A549 (cell line): ENCODE data around the gene TIRAP.

ENCODE experiments used
- JUNB ChIP-seq: fragments of >200 bp; sonication (Bioruptor Twin); formaldehyde crosslinking; IDR thresholded peaks from 2 replicates; pipeline ENCODE4 v1.6.1; 2016
- NR3C1 ChIP-seq: fragments of >200 bp; sonication (Bioruptor Twin); formaldehyde crosslinking; IDR thresholded peaks from 3 replicates; pipeline ENCODE4 v1.6.1; 2017
- RNF2 ChIP-seq: fragments of 200-600 bp; sonication (generic); IDR thresholded peaks from 2 replicates; pipeline ENCODE4 v1.6.1; 2016; ENCODE audit warnings: low read depth, mild to moderate bottlenecking, antibody characterized with exemption, moderate library complexity, borderline replicate concordance
- TF ChIP-seq, protein P1 (sequence below): IDR thresholded peaks from 2 replicates; pipeline ENCODE4 v1.6.1; 2012; ENCODE audit warnings: low read depth, borderline replicate concordance
- TF ChIP-seq, protein P2 (sequence below): fragments of >200 bp; sonication (Bioruptor Twin); formaldehyde crosslinking; IDR thresholded peaks from 3 replicates; pipeline ENCODE4 v1.5.1; 2016

DNA sequence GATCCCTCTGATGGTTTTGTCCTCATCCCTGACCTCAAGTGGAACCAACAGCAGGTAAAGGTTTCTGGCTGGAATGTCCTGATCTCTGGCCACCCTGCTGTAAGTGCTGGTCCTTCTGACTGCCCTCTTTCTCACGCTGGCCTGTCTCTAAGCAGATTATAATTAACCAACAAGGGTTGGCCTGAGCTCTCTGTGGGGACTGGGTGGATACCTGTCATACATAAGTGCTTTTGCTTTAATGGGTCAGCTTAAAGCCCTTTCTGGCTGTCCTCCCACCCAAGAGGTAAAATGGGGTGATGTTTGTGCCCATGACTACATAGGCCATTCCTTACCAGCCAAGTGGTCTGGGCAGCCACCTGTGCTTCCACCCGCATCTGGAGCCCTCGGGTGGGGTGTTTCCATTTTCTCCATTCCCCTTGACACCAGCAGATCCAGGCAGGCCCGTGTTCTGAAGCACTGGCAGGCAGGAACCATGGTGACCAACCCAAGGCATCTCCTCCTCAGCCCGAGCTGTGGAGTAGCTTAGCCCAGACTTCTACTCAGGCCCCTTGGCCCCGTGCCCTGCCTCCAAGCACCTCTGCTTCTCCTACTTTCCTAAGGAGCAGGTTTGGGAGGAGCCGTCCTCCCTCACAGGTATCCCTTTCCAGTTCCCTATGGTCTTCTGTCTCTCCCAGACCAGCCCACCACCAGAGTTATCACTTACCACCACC lies 55.6 kb downstream of the TIRAP start:
- TF ChIP-seq RNF2 (no peak), JUNB (no peak), NR3C1 (no peak)
- TF ChIP-seq, protein P1, sequence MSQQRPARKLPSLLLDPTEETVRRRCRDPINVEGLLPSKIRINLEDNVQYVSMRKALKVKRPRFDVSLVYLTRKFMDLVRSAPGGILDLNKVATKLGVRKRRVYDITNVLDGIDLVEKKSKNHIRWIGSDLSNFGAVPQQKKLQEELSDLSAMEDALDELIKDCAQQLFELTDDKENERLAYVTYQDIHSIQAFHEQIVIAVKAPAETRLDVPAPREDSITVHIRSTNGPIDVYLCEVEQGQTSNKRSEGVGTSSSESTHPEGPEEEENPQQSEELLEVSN = no peak
- TF ChIP-seq, protein P2, sequence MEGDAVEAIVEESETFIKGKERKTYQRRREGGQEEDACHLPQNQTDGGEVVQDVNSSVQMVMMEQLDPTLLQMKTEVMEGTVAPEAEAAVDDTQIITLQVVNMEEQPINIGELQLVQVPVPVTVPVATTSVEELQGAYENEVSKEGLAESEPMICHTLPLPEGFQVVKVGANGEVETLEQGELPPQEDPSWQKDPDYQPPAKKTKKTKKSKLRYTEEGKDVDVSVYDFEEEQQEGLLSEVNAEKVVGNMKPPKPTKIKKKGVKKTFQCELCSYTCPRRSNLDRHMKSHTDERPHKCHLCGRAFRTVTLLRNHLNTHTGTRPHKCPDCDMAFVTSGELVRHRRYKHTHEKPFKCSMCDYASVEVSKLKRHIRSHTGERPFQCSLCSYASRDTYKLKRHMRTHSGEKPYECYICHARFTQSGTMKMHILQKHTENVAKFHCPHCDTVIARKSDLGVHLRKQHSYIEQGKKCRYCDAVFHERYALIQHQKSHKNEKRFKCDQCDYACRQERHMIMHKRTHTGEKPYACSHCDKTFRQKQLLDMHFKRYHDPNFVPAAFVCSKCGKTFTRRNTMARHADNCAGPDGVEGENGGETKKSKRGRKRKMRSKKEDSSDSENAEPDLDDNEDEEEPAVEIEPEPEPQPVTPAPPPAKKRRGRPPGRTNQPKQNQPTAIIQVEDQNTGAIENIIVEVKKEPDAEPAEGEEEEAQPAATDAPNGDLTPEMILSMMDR = no peak
